UCSD-AML1 (cell line): ENCODE measurements around the gene DNLZ.

Experiments
- DNase-seq: peaks from one replicate; lab custom pipeline; 2025; ENCODE audit not compliant: unreplicated experiment; lab: John Stamatoyannopoulos, UW

Gene DNLZ

DNA sequence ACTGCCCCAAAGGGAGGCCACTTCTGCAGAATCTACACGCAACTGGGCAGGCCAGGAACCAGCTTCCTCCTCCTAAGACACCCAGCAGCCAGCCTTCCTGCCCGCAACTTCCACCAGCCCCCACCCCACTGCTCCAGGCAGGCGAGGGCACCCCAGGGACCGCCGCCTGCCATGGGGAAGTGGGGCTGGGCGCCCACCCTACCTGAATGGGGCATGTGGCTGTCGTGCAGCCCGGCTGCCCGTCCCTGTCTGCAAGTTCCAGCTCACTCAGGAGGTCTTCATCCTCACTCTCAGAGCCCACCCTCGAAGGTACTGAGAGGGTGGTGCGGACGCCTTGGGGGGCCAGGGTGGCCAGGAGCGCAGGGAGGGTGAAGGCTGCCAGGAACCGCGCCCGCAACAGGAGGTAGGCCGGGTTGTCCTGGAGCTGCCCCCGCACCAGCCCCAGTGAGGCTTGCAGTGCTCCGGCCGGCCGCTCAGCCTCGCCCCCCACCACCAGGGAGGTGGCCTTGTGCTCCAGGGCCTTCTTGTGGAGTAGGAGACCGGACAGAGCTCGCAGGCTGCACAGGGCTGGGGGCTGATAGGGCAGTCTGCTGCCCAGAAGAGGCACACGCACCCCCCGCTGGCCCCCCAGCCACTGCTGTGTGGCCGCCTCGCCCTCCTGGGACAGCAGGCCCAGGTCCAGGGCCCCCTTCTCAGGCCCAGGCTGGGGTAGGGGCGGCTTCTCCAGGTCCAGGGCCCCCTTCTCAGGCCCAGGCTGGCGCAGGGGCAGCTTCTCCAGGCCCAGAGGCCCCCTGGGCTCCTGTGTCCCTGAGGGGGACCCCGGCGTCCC is 14.0 kb upstream of the DNLZ start:
- no peak for DNase-seq

DNA sequence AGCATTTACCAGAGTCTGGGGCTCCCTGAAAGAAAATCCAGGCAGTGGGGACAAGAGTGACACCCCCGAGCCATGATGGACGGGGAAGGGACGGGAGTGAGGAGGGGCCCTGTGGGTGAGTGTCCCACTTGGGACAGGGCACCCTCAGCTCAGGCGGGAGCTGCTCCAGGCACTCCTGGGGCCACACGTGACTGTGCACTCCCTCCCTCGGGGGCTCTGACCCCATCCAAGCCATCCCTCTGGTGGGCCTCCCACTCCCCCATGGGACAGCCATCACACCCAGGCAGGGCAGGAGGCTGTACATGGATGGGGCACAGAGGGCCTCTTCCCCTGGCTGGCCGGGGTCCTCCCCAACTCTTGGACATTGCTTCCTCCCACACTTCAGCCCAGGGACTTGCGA is 12.9 kb upstream of the DNLZ start:
- DNase-seq = no peak

DNA sequence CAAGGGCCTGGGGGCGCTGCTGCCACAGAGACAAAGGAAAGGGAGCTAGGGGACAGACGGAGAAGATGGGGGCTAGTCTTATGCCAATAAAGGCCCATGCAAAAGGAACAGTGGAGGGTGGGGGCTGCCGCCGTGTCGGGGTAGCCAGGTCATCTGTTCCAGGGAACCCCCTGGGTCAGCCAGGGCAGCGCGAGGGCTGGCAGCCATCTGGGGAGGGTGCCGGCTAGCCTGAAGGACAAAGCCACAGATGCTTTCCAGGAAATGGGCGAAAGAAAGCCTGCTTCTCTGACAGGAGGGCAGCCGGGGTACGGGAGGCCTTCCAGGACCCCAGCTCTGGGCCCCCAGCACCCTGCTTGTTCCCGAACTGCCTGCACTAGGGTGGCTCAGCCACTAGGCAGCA is 11.6 kb upstream of the DNLZ start:
- DNase-seq = no peak

DNA sequence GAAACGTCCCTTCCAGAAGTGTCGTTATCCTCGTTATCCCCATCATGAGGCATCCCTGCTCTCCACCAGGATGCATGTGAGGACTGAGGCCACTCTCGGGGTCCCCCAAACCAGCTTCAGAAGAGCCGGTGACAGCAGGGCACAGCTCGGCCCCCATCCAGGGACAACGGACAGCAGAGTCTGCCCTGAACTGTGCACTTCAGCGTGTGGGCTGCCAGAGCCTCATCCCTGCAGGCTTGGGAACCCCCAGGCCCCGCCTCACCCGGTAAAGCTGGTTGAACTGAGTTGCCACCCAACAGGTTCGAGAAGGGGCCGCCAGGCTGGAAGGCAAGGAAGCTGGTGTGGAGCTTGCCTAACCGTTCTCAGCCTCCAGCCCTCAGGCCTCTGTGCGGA is 10.6 kb upstream of the DNLZ start:
- DNase-seq = no peak

DNA sequence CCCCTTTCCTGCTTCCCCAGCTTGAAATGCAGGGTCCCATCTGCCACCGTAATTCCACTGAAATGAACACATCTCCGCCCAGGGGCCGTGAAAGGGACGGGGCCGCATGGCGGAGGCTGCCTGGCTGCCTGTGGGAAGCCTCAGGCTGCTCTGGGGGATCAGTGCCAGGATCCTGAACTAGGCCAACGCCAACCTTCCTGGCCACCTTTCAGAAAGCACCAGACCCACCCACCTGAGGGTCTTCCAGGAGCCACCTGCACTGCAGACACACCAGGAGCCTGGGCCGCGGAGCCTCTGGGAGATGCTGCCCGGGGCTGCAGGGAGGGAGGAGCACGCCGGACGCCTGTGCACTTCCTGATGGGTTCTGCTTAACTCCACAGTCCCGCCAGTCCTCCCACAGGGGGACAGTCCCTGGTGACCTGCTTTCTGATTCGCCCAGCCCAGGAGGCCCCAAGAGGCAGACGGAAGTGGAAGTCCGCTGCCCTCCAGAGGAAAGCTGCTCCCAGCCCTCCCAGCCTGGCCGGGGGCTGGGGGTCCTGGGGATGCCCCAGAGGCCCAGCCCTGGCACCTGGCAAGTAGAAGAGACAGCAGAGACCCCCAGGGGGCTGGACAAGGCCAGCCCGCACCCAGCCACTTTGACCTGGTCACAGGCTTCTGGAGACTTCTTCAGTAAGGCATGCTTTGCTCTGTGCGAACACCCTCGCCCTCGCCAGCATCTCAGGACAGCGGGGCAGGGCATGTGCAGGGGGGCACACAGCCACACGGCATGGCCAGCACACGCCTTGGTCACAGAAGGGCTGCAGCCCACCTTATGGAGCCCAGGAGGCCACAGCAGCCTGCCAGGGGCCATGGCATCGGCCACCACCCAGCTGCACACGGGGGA is 10.0 kb upstream of the DNLZ start, which contains the start of gene CARD9:
Gene CARD9, minus strand, starts transcription at position 370 of the 883 bp plus-strand sequence. CDS start 1,591 bp downstream, outside the sequence.
- peak; percentile 80 for DNase-seq

DNA sequence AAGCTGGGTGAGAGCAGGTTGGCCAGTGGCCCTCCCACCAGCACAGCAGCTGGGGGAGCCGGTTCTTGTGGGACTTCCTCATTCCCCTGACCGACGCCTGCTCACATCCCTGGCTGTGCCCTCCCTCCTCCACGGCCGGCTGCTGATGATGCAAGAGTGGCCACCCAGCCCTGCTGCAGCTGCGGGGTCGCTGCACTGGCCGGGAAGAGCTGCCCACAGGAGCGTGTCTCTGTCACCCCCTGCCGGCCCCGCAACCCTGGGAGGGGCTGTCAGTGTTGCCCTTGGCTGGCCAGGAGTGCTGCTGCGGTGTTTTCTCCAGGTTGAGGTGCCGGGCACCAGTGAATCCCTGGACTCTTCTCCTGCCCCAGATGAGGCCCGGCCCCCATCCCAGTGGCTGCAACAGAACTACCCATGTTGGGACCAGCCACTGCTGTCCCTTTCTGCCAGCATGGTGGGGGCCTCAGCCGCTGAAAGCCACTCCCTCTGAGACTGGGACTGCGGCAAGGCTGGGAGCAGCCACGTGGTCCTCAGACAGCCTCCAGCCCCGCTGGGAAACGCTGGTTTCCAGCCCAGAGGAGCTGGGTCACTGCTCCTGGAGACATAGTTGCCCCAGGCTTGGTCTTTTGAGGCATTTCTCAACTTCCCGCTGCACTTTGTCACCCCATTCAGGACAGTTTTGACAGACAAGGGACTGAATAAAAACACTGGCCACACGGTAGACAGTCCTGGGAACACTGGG is 9.2 kb upstream of the DNLZ start:
- DNase-seq = peak; percentile 78

DNA sequence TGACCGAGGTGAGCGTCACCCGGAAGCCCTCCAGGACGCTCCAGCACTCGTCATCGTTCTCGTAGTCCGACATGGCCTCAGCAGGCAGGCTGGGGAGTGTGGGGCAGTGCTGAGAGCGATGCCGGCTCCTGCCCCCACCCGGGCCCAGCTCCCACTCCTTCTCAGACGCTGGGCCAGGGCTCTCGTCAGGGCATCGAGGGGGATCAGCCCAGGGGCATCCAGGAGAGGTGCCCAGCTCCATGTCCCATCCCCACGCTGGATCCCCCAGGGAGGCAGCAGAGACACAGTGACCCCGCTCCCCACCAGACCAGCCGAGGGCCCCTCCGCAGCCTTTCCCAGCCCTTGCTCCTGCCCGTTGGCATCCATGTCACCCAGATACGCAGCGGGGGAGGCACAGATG is 8.5 kb upstream of the DNLZ start:
- DNase-seq = no peak

DNA sequence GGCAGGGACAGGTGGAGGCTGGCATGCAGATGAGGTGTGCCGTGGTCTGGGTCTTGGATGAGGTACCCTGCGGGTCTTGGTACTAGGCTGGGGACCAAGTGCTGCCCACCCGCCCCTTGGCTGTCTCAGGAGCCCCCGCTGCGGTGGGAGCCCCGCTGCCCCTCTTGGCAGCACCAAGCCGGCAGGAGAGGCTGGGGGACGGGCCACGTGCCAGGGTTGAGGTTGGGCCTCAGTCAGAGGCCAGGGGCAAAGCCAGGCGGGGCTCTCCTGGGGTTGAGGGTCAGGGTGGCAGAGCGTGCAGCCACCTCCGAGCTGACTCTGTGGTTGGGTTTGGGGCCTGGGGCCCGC is 8.0 kb upstream of the DNLZ start:
- DNase-seq = no peak

DNA sequence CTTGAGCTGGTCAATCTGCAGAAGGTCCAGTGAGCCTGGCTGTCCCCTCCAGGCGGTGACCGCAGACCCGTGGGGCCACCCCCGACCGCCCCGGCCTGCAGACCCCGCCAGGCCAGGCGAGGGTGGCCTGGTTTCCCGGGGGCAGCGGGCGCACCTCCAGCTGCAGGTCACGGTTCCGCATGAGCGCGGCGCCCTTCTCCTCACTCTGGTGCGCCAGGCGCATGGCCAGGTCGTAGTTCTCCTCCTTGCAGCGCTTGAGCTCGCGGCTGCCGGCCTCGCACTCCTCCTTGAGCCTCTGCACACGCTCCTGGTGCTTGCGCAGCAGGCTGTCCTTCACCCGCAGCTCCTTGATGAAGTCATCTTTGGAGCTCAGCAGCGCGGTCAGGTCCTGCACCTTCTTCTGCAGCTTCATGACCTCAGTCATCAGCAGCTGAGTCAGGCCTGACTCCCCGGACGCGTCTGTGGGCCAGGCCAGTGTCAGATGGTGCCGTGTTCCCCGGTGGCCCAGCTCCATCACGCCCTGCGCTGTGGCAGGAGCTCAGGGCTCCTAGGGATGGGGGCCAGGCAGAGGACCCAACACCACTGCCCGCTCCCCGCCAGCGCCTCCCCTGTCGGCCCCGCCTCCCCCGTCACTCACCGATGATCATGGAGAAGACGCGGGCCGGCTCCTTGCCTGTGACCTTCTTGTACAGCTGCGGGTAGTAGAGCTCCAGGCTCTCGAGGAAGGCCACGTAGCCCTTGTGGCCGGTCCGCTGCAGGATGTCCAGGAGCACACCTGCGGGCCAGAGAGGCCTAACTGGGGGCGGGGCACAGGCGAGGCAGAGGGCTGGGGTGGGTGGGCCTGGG is 7.4 kb upstream of the DNLZ start:
- no peak for DNase-seq

DNA sequence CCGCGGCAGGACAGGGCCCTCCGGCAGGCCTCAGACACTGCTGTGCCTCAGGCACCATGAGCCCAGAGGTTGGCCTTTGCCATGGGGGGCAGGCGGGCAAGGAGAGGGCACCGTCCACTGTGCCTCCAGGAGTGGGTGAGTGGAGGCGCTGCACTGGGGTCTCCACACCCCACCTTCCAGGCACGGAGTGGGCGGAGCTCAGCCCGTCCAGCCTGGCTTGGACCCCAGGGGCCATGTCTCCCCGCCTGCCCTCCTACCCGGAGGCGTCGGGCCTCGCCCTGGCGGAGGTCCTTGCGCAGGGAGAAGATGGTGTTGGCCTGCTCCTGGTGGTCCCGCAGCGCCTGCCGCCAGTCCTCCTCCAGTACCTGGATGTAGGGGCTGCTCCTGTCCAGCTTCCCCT is 6.5 kb upstream of the DNLZ start:
- DNase-seq = no peak

DNA sequence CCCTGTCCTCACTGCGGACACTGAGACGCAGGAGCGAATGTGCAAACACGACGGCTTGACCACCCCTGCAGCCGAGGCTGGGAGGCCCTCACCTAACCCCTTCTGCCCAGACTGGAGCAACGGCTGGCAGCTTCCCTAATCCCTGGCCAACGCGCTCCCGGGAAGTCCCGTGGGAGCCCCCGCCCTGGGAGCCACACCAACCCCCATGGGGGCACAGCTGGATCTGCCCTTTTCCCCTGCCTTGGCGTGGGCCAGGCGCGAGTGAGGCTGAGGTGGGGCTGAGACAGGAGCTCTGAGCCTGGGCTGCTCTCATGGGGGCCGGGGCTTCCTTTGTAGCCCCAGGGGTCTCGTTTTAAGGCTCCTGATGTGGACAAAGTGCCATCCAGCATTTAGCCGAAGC is 4.6 kb upstream of the DNLZ start:
- no peak for DNase-seq

DNA sequence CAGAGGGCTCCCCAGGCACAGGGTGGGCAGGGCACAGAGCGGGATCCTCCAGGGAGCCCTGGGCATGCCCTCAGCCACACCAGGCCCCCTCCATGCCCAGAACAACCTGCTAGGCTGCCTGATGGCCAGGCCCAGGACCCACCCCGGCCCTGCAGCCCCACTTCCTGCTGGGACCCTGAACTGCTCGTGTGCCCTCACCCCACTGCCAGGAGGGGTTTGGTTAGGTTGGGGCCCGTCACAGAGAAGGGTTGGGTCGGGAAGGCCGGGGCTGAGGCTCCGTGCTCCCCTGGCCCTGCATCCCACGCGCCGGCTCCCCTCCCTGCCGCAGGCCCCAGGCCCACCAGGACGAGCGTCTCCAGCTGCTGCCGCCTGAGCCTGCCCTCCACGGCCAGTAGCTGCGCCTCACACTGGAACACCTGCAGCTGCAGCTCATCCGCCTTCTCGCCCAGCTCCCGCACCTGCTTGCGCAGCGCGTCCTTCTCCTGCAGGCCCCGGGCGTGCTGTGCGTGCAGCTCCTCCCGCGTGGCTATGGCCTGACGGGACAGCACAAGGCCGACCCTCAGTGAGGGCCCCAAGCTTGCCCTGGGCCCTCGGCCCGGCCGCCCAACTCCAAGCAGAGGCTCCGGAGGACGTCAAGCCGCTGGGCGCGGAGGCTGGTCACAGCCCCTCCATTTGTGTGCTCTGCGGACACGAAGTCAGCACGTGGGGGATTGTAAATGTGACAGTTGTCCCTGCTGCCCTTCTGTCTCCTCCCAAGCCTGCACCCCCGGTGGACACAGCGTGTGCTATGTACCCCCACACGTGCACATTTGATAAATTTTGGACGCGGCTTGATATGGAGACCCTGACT is 4.0 kb upstream of the DNLZ start:
- no peak for DNase-seq

DNA sequence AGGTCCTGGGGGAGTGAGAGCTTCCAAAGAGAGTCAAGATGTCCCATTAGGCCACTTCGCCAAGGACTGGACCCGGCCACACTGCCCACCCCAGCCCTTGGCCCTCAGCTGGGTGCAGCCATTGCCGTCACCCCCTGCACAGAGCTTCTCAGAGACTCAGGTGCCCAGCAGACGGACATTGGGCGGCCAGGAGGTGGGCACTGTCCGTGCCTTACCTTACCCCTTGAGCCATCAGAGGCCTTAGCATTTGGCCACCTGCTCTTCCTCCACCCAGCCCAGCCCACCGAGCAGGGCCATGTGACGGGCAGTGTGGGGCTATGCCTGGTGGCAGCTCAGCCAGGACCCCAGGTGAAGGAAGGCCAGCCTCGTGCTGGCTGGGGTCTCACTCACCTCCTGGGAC is 3.3 kb upstream of the DNLZ start:
- no peak for DNase-seq

DNA sequence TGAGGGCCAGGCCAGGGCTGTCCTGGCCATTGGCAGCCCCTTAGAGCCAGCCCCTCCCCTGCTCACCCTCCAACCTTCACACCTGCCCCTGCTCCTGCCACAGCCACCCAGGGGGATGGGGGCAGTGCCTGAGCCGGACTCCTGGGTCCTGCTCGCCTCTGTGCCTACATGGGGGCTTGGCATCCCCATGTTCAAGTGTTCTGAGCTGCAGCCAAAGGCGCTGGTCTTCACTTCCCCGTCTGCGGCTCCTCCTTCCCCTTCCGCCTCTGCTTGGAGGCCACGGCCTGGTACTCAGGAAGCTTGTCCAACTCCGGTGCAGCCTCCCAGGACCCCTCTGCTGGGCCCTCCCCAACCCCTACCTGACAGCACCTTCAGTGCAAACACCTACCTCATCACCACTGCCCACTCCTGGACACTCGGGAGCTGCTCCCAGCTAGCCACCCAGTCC is 2.3 kb upstream of the DNLZ start:
- peak; percentile 21 for DNase-seq

DNA sequence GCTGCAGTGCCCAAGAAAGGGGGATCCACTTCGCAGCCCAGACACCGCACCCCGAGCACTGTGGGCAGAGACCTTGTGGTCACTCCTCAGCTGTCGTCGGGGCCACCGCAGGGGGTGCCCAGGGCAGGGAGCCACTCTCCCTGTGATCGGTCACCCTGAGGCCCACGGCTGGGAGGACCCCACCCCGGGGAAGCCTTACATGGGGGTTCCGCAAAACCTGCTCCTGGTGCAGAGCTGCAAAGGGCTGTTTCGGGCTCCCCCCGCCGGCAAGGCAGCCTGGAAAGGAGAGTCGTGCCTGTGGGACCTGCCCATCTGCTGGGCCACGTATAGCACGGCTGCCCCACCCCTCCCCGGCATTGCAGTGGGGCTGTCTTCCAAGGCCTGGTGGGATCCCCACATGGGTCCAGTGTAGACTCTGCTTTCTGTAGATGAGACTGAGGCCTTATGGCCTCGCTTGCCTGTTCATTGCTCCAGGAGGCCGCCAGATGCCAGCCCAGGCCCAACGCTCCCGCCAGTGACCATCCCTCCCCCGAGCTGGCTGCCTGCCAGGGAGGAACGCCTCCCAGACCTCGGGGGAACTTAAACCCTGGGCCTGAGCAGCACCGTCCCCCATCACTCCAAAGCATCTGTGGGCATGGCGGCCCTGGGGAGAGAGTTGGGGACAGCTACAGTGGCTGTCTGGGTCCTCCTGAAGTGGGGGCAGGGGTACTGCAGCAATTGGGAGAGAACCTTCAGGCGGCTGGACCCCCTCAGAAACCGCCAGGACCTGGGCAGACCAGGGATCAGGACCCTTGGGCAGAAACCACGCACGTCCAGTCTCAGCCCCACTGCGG is 1.6 kb upstream of the DNLZ start:
- DNase-seq = no peak

DNA sequence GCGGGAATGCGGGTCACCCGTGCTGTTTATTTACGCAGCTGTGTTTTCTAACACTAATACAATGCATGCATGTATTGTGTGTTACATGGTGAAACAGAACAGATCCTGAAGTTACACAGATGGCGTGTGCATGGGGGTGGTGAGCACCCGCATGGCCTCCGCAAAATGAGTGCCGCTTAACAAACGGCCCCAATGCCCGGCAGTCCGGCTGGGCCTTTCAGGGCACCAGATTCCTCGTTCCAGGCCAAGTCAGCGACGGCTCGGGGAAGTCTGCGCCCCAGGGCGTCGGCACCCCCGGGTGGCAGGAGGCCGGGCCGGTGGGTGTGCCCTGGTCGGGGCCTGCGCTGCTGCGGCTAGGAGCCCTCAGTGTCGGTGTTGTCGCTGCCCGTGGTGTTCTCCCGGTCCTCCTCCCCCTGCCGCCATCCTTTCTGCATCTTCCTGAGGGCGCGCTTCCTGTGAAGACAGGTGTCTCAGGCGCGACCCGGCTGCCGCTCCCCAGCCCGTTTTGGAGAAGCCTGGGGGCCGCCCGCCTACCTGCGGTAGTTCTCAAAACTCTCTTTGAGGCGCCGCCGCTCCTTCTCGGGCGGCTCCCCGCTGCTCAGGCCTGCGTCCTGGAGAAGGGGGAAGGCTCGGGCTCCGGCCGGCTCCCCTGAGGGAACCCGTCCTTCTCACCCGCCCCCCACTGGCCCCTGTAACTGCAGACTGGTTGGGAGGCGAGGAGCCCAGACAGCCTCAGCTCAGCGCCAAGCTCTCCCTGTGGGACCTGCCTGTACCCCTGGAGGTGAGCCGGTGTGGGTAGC is 605 bp upstream of the DNLZ start:
- no peak for DNase-seq

DNA sequence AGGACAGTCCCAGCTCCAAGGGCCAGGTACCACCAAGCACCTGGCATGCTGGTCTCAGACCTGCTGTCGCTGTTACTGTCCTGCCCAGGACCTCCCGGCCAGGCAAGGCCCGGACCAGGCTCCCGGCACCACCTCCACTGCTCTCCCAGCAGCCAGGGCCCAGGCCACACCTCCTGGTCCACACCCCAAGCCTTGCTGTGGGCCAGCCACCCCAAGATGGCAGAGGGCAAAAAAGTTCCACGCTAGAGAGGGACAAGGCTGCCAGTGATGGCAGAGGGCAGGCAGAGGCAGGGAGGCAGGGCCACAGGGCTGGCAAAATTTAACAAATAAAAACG is 1.1 kb downstream of the DNLZ start:
- DNase-seq = no peak
